HG02588 (cell line): ENCODE data around the gene WNK3.
"Not testable (repeated sequence)": the region's sequence is repeated elsewhere in the genome, so short reads cannot be mapped to it uniquely, and the experiment has no call there.

Experiments
- ATAC-seq: cut with Tn5 transposase; IDR thresholded peaks from one replicate; pipeline ENCODE4 v1.9.1; 2021; ENCODE audit warnings: mild to moderate bottlenecking, moderate library complexity; ENCODE audit not compliant: unreplicated experiment

Gene WNK3

DNA sequence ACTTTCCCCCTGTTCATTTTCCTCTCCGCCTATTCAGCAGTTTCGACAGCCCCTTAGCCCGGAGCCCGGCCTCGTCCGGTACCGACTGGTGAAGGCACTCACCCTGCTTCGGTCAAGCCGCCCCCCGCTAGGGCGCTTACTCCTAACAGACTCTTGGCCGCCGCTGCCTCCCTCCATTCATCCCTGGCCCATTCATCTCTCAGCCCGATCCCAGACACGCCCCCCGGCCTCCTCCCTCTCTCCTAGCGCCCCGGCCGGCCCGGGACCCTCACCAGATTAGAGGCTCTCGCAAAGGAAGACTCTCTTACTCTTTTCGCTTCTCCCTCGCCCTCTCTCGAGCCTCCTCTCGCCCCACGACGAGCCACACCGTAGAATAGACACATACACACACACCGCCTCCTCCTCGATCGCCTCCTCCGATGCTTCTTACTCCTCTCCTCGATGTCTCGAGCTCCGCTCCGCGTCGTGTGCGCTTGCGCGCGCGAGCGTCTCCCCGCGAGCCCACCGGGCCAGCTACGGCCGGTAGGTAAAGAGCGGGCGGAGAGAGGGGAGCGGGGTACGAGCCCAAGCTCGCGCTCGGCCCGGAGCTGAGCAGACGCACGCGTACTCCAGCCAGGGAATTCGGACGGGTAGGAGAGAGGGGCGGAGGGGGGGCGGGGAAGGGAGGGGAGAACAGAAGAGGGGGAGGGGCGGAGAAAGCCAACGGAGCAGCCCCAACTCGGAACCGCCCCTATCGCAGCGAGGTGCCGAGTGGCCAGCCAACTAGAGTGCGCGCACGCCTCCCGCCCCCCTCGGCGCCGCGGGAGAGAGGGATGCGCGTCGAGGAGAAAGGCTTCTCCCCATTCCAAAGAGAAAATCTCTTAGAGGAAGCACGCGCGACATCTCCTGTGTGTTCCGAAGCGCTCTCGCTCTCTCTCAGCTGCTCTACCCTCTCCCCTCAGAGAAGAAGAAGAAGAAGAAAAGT is at the start of gene WNK3:
Gene WNK3 (minus strand): TSS at position 633 of the 964 bp plus-strand sequence.
- ATAC-seq: no peak

DNA sequence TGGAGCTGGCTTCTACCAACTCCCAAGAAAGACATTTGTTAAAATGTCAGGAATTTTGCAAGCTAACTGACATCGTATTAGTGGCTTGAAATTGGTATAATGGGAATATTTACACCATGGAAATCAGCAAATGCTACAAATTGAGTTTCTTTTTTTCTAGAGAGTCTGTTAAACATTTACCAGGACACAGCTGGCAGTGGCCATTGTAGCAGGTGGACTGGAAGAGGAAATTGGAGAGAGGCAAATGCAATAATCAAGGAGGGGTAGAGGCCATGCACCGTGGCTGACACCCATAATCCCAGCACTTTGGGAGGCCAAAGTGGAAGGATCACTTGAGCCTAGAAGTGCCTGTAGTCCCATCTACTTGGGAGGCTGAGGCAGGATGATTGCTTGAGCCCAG is 49.4 kb upstream of the WNK3 start:
- no peak for ATAC-seq

DNA sequence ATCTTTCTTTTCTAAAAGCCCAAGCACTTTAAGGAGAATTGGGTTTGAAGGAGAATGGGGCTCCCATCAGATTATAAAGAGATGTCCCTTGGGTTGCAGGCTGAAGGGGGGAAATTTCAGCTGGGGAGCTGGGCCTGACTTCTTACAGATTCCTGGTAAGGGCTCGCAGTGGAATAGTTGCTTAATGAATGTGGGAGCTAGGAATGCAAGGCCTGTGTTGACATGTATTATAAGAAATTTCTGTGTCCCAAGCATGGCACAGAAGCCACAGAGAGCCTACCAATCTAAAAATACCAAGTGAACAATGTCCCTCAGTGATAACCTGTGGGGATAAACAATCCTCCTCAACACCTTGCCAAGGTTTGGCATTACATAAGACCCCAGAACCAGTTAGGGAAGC is 39.3 kb upstream of the WNK3 start:
- ATAC-seq: no peak

DNA sequence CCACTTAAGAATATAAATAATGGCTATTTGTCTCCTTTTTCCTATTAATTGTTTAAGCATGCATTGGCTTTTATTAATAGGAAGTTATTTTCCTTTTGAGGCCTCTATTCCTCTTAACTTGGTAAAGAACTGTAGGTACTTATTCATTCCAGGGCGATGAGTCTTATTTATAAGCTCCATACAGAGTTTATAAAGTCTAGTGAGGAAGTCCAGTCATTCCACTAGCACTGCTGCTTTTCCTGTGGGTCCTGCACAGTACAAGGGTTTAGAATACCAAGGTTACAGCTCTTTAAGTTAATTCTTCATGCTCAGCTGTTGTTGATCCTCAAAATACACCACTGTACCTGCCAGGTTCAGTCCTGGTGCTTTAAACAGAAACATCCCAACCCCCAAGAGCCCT is 28.5 kb upstream of the WNK3 start:
- no peak for ATAC-seq

DNA sequence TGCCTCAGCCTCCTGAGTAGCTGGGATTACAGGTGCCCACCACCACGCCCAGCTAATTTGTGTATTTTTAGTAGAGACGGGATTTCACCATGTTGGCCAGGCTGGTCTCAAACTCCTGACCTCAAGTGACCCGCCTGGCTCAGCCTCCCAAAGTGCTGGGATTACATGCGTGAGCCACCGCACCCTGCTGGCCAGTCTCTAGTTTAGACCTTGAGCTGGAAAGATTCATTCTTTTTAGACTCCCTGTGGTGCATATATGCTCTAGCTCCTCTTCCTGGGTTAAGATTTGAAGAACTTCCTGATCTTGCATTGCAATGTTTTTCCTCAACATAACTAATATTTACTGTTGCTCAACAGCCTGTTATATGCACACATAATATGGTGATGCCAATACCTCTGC is 26.8 kb upstream of the WNK3 start:
- not testable (repeated sequence) for ATAC-seq

DNA sequence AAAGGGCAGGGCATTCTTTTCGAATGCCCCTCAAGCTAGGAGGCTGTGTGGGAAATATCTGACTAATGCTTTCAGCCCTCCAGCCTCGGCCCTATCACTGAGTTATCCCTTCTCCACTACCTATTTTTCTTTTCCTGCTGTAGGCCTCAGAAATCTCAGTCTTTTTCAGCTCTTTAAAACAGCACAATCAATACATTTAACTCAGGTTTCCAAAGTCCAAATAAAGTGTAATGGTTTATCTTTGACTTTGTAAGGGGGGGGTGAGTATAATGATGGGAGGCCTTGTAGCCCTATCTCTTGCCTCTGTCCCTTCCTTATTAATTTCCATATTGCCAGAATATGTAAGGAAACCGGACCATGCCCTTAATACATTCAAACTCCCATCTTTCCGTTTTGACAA is 1.6 kb upstream of the WNK3 start:
- no peak for ATAC-seq

DNA sequence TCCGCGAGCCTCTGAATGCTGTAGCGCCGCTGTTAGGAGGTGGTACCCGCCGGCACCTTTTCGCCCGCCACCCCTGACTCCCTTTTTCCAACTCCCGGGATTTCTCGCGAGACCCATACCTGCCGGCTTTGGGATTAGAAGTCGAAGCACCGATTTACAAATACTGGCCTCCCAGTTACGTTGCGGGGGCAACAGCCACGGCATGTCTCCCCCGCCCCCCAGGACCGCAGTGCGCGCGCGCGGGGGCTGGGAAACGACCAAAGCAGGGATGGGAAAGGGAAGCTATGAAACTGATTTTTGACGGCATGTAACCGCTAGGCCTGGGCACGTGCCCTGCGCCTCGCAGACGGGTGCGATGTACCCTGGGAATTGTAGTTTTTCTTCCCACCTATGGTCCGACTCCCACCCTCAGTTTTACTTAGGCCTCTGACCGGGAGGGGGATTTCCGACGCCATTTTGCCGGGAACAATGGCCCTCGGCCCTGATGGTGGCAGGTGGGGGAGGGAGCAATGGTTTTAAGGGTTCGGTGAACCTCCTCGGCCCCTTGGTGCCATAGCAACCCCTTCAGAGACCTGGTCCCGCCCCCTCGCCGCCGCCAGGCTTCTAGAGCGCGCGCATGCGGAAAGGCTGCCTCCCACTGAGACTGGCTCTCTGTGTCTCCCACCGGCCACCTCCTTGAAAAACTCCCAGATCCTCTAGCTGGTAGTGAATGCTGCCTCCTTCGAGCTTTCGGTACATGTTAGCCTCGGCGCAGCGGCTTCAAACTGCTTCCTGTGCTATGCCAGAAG is 772 bp upstream of the WNK3 start:
- no peak for ATAC-seq

DNA sequence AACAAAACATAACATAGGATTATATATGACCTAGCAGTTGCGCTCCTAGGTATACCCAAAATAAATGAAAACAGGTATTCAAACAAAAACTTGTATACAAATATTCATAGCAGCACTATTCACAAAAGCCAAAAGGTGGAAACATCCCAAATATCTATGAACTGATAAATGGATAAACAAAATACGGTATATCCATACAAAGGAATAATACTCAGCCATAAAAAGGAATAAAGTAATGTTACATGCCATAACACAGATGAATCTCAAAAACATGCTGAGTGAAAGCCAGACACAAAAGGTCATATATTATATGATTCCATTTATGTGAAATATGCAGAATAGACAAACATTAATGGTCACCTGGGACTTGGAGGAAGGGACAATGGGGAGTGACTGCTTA is 5.2 kb downstream of the WNK3 start:
- no peak for ATAC-seq

DNA sequence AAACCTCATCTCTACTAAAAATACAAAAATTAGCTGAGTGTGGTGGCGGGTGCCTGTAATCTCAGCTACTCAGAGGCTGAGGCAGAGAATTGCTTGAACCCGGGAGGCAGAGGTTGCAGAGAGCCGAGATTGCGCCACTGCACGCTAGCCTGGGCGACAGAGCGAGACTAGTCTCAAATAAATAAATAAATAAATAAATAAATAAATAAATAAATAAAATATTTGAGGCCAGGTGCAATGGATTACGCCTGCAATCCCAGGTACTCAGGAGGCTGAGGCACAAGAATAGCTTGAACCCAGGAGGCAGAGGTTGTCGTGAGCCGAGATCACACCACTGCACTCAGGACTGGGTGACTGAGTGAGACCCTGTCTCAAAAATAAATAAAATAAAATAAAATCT is 20.5 kb downstream of the WNK3 start:
- not testable (repeated sequence) for ATAC-seq

DNA sequence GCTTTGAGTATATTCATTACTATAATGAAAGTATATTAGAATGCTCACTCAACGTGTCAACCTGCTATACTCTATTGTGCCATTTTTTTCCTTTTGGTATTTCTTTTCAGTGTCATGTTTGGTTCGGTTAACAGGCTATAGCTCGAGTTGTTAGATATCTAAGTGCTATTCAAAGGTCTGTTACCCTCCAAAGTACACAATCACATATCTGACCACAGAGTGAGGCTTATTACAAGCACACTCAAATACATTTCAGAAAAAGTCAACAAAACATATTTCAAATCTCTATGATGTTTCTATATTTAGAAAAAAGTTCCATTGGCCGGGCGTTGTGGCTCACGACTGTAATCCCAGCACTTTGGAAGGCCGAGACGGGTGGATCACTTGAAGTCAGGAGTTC is 32.8 kb downstream of the WNK3 start:
- no peak for ATAC-seq

DNA sequence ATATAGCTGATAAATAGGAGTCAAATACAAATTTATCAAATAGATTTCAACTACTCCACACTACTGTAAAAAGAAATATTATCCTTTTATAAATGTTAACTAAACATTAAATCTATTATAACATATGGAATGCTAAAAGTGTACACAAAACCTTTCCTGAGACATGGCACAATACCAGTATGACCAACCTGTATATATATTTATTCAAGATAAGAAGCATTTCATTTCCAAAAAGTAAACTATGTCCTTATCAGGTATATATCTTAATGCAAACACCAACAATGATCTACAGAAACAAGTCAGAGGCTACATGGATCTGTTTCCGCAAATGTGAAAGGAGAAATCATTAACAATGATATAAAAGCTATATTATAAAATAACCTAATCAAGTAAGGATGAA is 37.8 kb downstream of the WNK3 start:
- ATAC-seq: no peak

DNA sequence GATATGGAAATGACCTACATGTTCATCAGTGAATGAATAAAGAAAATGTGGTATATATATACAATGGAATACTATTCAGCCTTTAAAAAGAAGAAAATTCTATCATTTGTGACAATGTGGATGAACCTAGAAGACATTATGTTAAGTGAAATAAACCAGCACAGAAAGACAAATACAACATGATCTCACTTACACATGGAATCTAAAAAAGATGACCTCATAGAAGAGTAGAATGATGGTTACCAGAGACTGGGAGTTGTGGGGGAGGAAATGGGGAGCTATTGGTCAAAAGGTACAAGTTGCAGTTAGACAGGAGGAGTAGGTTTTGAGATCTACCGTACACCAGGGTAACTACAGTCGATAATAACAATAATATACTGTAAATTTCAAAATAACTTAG is 51.5 kb downstream of the WNK3 start:
- no peak for ATAC-seq

DNA sequence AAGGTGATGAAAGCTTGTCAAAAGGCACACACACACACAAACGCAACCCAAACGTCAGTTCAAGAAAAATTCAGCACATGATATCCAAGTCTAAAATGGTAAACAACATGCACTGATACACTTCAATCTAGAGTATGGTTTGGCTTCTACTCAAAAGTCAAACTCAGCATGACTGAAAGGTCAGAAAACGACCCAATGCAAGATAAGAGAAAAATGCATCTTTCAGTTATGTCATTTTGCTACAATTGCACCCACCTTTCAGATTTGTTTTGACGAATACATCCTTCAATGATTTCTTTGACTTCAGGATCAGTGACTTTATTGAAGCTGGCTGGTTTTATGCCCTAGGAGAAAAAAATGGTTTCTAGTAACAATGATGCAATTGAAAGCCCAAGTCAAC is 56.3 kb downstream of the WNK3 start:
- no peak for ATAC-seq

DNA sequence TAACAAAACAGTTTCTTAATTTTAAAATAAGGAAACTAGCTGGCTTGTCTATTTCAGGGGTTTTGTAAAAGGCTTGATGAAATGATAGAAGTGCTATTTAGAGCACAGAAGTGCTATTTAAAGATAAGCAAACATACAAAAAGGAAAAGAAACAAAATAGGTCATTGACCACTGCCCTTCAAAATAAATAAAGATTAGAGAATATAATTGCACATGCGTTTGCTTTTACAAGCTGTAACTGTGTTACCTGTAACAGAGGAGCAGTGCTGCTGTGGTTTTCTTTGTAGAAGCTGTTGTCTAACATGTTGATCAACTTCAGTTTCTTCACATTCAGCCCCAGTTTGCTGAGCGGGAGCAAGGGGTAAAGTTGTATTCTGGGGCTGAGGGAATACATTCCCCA is 63.5 kb downstream of the WNK3 start:
- no peak for ATAC-seq

DNA sequence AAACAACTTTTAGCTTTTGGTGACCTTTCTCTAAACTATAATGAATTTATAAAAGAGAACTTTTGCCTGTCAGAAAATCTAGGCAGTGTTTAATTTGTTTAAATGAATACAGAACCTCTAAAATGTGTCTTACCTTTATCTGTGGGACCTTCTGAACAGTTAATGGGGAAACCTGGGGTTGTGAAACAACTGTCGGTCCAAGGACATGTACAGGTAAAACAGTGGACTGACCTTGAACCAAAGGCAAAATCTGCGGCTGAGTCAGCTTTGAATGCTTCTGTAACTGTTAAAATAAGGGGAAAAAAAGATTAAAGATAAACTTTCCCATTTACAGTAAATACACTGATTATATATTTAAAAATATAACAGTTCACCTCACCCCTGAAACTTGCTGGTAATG is 65.1 kb downstream of the WNK3 start:
- no peak for ATAC-seq

DNA sequence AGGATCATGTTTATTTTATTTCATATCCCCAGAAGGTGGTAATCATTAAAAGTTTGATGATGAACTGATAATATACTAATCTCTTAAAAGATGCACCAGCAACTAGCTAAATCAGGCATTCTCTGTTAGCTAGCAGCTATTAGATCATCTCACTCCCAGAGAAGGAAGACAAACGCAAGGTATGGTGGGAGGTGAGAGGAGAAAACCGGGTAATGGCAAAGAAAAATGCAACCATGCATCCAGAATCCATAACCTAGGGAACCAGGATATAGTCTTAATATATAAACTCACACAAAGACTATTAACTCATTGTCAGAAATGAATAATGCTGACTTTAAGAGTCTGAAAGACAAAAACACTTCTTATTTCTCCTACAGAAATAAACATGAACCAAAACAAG is 66.1 kb downstream of the WNK3 start:
- ATAC-seq: no peak

DNA sequence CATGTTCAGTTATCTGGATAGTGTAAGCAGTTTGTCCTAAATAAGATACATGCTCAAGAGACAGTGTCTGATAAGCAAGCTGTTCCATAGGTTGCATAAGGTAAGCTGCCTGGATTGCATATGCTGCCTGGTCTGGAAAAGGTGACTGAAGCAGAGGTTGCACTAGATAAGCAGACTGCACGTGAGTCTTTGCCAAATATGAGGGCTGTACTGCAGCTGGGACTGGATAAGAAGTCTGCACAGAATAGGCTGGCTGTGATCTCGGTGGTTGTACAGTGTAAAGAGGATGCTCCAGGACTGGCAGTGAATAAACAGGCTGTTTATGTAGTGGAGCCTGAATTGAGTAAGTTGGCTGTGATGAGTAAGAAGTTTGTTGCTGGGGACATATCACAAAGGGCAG is 68.9 kb downstream of the WNK3 start:
- no peak for ATAC-seq

DNA sequence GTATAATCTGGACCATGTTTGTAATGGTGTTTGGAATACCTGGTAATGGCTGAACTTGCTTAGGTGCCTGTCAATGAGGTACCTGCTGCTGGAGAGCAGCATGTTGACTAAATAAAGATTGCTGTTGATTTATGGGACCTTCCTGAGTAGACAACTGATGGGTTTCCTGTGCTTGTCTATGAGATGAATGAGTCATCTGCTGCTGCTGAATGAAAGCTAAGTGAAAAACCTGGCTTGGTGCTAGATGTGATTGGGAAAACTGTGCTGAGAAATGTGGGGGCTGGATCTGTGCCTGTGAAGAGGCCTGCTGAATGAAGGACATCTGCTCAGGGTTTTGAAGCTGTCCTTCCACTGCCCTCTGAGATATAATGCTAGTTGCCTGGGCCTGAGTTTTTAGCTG is 69.6 kb downstream of the WNK3 start:
- ATAC-seq: no peak

DNA sequence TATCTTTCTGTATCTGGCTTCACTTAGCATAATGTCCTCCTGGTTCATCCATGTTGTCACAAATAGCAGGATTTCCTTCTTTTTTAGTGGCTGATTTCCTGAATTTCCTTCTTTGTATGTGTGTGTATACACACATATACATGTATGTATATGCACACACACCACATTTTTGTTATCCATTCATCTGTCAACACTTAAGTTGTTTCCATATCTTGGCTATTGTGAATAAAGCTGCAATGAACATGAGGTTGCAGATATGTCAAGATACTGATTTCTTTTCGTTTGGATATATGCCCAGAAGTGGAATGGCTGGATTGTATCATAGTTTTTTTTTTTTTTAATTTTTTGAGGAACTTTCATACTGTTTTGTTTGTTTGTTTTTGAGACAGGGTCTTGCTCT is 76.2 kb downstream of the WNK3 start:
- no peak for ATAC-seq

DNA sequence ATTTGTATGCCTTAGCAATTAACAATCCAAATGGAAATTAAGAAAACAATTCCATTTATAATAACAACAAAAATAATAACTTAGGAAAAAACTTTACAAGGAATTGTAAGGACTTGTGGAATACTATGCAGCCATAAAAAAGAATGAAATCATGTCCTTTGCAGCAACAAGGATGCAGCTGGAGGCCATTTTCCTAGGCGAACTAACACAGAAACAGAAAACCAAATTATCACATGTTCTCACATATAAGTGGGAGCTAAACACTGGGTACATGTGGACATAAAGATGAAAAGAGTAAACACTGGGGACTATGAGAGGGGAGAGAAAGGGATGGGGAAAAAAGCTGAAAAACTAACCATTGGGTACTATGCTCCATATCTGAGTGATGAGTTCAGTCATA is 77.4 kb downstream of the WNK3 start:
- ATAC-seq: no peak

DNA sequence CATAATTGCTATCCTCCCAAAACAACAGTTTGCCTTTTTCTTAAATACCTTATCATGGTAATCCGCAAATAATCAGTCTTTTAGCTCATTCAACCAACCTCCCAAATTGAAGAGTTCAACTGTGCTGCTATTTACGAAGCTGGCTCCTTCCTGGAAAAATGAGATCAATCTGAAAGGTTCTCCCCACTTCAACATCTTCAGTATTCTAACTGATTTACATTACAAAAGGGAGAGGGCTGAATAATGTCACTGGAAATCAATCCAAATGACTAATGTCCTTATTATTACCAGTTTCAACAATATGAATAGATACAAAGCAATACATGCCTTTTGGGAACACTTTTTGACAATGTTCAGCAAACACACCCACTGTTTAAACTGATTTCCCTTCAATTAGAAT is 86.2 kb downstream of the WNK3 start:
- no peak for ATAC-seq

DNA sequence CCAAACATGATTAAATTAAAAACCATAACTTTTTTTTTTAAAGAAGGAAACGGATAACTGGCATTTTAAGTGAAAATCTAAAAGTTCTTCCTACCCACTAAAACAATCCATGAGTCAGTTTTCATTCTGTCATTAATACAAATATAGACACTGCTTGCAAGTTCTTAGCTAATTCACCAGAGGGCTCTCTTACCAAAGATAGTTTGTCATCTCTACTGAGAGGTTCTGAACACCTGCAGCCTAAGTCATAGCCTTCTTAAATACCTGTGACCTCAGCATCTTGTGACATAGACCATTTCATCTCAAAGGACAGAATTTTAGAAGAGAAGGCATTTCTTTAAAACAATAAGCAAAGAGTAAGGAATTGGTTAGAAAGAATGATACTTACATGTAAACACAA is 109.5 kb downstream of the WNK3 start:
- ATAC-seq: no peak
